Mesothelial cell of epicardium (in vitro differentiated cells): Measurements from ENCODE around the gene TMEM45A. TPM values are rescaled to one million over a fixed set of nuclear protein-coding genes. Genes with fewer than 3 reads are reported as not detected.
"Not testable (repeated sequence)": the region's sequence is repeated elsewhere in the genome, so short reads cannot be mapped to it uniquely, and the experiment has no call there.

Source experiments
- DNase-seq, 2 experiments: peaks; one replicate each; pipeline ENCODE4 v3.0.0; 2021; ENCODE audit warnings: low spot score in 2 of 2; ENCODE audit not compliant: unreplicated experiment in 2 of 2
- H3K27ac Mint-ChIP-seq: 2 replicates; pipeline ENCODE4 v1.8.0; 2021; ENCODE audit warnings: mixed read lengths
- H3K27me3 Mint-ChIP-seq: 2 replicates; pipeline ENCODE4 v1.8.0; 2021; ENCODE audit warnings: low read depth, mixed read lengths
- H3K36me3 Mint-ChIP-seq: 2 replicates; pipeline ENCODE4 v1.8.0; 2021; ENCODE audit warnings: mixed read lengths
- H3K4me1 Mint-ChIP-seq: 2 replicates; pipeline ENCODE4 v1.8.0; 2021; ENCODE audit warnings: mixed read lengths
- H3K4me3 Mint-ChIP-seq: 2 replicates; pipeline ENCODE4 v1.8.0; 2021; ENCODE audit warnings: mild to moderate bottlenecking, moderate library complexity, mixed read lengths
- H3K9me3 Mint-ChIP-seq: 2 replicates; pipeline ENCODE4 v1.8.0; 2021; ENCODE audit warnings: mixed read lengths
- total RNA-seq: library from RNA; stranded (reverse); gene quantifications from 3 replicates; pipeline ENCODE4 v1.2.1, GENCODE V29; 2021
- TF ChIP-seq, protein P1 (sequence below): fragments of 200-600 bp; sonication (generic); IDR thresholded peaks from one replicate; pipeline ENCODE4 v1.5.0; 2021; ENCODE audit warnings: antibody characterized with exemption; ENCODE audit not compliant: unreplicated experiment

Gene TMEM45A
- total RNA-seq, 1 donor from 2014 or later, result 25.7 TPM

DNA sequence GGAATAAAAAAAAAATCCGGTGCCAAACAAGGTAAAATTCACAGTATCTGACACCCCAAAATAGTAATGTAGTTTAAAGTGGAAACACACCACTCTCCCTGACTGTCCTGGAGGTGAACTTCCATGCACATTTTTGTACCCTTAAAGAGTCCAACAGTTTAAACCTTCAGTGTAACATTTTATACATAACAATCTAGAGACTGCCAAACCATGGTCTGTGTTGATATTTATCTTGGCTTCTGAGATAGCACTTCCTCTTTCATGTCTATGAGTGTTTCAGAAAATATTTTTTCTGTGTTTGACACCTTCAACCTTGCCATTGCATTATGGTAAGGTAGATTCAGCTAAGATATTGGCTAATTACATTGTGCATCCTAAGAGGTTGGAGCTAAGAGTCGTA, 13.9 kb downstream of the TMEM45A start:
- H3K36me3 Mint-ChIP-seq, result peaks cover 19% of the 10 kb centered on the region
- H3K27ac Mint-ChIP-seq, result no peak overlapping the region
- peaks cover 32% of the 10 kb centered on the region for H3K9me3 Mint-ChIP-seq
- peaks cover 21% of the 10 kb centered on the region for H3K27me3 Mint-ChIP-seq
- H3K4me1 Mint-ChIP-seq, result no peaks in the 10 kb centered on the region
- H3K4me3 Mint-ChIP-seq, result no peak overlapping the region
- TF ChIP-seq, protein P1, sequence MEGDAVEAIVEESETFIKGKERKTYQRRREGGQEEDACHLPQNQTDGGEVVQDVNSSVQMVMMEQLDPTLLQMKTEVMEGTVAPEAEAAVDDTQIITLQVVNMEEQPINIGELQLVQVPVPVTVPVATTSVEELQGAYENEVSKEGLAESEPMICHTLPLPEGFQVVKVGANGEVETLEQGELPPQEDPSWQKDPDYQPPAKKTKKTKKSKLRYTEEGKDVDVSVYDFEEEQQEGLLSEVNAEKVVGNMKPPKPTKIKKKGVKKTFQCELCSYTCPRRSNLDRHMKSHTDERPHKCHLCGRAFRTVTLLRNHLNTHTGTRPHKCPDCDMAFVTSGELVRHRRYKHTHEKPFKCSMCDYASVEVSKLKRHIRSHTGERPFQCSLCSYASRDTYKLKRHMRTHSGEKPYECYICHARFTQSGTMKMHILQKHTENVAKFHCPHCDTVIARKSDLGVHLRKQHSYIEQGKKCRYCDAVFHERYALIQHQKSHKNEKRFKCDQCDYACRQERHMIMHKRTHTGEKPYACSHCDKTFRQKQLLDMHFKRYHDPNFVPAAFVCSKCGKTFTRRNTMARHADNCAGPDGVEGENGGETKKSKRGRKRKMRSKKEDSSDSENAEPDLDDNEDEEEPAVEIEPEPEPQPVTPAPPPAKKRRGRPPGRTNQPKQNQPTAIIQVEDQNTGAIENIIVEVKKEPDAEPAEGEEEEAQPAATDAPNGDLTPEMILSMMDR, result no peak
- no peak for DNase-seq

GRCh38 chr3:100509818-100510217, 17.4 kb downstream of the TMEM45A start:
- Mint-ChIP-seq H3K27me3 (peaks cover 11% of the 10 kb centered on the region), H3K36me3 (peaks cover 17% of the 10 kb centered on the region), H3K9me3 (peaks cover 28% of the 10 kb centered on the region)
- not testable (repeated sequence) for H3K4me1 Mint-ChIP-seq, H3K27ac Mint-ChIP-seq, H3K4me3 Mint-ChIP-seq, DNase-seq

DNA sequence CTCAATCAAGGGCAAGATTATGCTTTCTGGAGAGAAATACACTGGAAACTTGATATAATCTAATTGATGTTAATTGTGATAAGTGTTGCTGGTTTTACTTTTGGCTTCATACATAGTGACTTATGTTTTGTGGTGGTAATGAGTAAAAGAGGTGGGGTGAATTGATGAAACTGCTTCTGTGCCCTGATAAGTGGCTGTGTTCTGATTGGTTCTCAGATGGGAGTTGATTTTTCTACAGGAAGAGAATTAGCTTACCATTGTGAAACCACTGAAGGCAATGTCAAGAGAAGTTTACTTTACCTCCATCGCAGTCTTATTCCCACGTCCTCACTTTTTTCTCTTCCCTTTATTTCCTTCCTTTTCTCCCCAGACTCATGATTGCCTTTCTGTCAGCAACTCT, 23.8 kb downstream of the TMEM45A start:
- TF ChIP-seq, protein P1, result no peak
- Mint-ChIP-seq H3K4me1 (no peaks in the 10 kb centered on the region), H3K27ac (no peak overlapping the region), H3K4me3 (no peak overlapping the region), H3K9me3 (peaks cover 12% of the 10 kb centered on the region), H3K27me3 (peaks cover 10% of the 10 kb centered on the region), H3K36me3 (no peaks in the 10 kb centered on the region)
- DNase-seq, result no peak

DNA sequence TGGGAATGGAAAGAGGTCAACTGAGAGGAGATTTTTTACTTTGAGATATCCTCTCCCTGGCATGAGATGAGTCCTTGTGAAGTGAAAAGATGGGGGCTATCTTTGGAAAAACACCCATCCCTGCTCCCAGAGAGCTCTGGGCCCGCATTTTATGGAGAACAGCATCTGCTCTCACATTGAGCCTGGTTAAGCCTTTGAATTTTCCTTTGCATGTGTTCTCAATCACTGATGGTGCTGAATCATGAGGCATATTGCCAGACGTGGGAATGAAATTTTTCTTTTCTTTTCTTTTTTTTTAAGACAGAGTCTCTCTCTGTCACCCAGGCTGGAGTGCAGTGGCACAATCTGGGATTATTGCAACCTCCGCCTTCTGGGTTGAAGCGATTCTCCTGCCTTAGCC, 24.4 kb downstream of the TMEM45A start:
- H3K27me3 Mint-ChIP-seq, result peaks cover 14% of the 10 kb centered on the region
- no peaks in the 10 kb centered on the region for H3K4me1 Mint-ChIP-seq
- DNase-seq, result no peak
- peaks cover 5% of the 10 kb centered on the region for H3K36me3 Mint-ChIP-seq
- peaks cover 12% of the 10 kb centered on the region for H3K9me3 Mint-ChIP-seq
- H3K27ac Mint-ChIP-seq, result no peak overlapping the region
- no peak overlapping the region for H3K4me3 Mint-ChIP-seq
- TF ChIP-seq, protein P1, result no peak

GRCh38 chr3:100517276-100517675, 24.9 kb downstream of the TMEM45A start:
- no peak for DNase-seq
- H3K9me3 Mint-ChIP-seq, result peaks cover 12% of the 10 kb centered on the region
- peaks cover 5% of the 10 kb centered on the region for H3K36me3 Mint-ChIP-seq
- H3K27ac Mint-ChIP-seq, result no peak overlapping the region
- peaks cover 14% of the 10 kb centered on the region for H3K27me3 Mint-ChIP-seq
- no peaks in the 10 kb centered on the region for H3K4me1 Mint-ChIP-seq
- no peak overlapping the region for H3K4me3 Mint-ChIP-seq
- TF ChIP-seq, protein P1, result no peak

DNA sequence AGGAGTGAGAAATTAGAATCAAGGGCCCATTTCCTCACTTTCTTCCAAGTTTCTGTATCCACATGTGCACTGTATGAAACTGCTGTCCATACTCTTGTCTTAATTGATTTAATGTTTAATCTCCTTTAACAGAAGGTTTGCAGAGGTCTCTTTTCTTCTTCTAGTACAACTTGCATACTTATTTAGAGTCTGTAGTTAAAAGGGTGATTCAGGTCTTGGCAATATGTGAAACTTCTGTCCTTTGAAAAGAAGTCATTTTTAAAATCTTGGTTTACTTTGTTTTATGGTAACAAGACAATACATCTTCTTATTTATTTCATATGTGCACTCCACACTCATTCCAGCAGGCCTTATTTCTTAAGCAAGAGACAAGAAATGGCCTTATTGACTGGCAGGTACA, 25.8 kb downstream of the TMEM45A start:
- Mint-ChIP-seq H3K27ac (no peak overlapping the region), H3K36me3 (peaks cover 5% of the 10 kb centered on the region), H3K4me3 (no peak overlapping the region), H3K9me3 (peaks cover 12% of the 10 kb centered on the region), H3K27me3 (peaks cover 18% of the 10 kb centered on the region), H3K4me1 (no peaks in the 10 kb centered on the region)
- TF ChIP-seq, protein P1, result no peak
- no peak for DNase-seq
